Islet precursor cell (in vitro differentiated cells): Measurements from ENCODE around the gene GPR162.
"Not testable (repeated sequence)": the region's sequence is repeated elsewhere in the genome, so short reads cannot be mapped to it uniquely, and the experiment has no call there.

Experiments
- DNase-seq: peaks from one replicate; pipeline ENCODE4 v3.0.0-alpha.2; 2018

Gene GPR162

GRCh38 chr12:6861391-6861790 is 39.8 kb downstream of the GPR162 start:
- peak; percentile 57 for DNase-seq

- DNase-seq = peak; percentile 47
Measured at GRCh38 chr12:6863033-6863432, 41.4 kb downstream of the GPR162 start.

GRCh38 chr12:6863586-6864321 is 42.1 kb downstream of the GPR162 start:
- DNase-seq = peak; percentile 45

- DNase-seq = not testable (repeated sequence)
Measured at GRCh38 chr12:6865307-6865706, 43.7 kb downstream of the GPR162 start.

GRCh38 chr12:6866163-6866919 is 44.7 kb downstream of the GPR162 start:
- DNase-seq = no peak

GRCh38 chr12:6866920-6867412 is 45.3 kb downstream of the GPR162 start:
- DNase-seq = no peak

GRCh38 chr12:6867413-6868210 is 46.0 kb downstream of the GPR162 start, which contains the start of gene TPI1:
Gene TPI1 (plus strand): TSS chr12:6867531. CDS start chr12:6867567, 36 bp downstream.
- DNase-seq = peak; percentile 94

- DNase-seq = no peak
Measured at GRCh38 chr12:6868211-6869048, 46.8 kb downstream of the GPR162 start.

- peak; percentile 96 for DNase-seq
Measured at GRCh38 chr12:6869049-6870021, 47.7 kb downstream of the GPR162 start.

- not testable (repeated sequence) for DNase-seq
Measured at GRCh38 chr12:6870304-6870703, 48.7 kb downstream of the GPR162 start.

- DNase-seq = peak; percentile 74
Measured at GRCh38 chr12:6871052-6871957, 49.7 kb downstream of the GPR162 start.

GRCh38 chr12:6872073-6873048 is 50.7 kb downstream of the GPR162 start:
- DNase-seq = peak; percentile 96

GRCh38 chr12:6873094-6874014 is 51.7 kb downstream of the GPR162 start, which contains the start of gene SPSB2:
Gene SPSB2 (minus strand): TSS chr12:6873303. CDS start chr12:6872901, 402 bp downstream.
- DNase-seq = peak; percentile 100

GRCh38 chr12:6874015-6874368 is 52.4 kb downstream of the GPR162 start:
- DNase-seq = not testable (repeated sequence)
